Glomerular visceral epithelial cell (primary cell): Measurements from ENCODE around the gene SPEM3.

Experiments
- DNase-seq: peaks from one replicate; pipeline ENCODE4 v3.0.0-alpha.2; 2016; ENCODE audit errors: extremely low spot score

SPEM3 gene

DNA sequence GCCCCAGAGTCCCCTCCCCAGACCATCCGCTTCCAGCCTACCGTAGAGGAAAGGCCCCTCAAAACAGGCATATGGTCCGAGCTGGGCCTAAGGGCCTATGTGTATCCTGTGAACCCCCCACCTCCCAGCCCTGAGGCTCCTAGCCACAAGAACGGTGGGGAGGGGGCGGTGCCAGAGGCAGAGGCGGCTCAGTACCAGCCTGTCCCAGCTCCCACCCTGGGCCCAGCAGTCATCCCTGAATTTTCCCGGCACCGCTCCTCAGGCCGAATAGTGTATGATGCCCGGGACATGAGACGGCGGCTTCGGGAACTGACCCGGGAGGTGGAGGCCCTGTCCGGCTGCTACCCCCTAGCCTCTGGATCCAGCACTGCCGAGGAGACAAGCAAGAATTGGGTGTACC, 7.5 kb upstream of the SPEM3 start:
- DNase-seq, result no peak

DNA sequence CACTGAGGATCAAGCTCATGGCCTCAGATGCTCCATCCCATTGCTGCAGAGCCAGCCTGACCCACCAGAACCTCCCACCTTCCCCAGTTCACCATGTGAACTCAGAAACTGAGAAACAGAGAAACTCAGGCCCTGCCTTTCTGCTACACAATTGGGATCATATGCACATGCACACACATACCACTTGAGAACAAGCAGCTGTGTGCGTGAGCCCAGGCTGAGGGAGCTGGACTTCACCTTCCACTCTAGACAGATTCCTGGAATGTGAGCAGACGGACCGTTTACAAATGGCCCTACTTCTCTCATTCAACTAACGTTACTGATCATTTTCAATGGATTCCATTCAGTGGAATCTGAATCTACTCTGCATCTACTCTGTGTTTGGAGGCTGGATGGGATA, 5.0 kb upstream of the SPEM3 start:
- no peak for DNase-seq

DNA sequence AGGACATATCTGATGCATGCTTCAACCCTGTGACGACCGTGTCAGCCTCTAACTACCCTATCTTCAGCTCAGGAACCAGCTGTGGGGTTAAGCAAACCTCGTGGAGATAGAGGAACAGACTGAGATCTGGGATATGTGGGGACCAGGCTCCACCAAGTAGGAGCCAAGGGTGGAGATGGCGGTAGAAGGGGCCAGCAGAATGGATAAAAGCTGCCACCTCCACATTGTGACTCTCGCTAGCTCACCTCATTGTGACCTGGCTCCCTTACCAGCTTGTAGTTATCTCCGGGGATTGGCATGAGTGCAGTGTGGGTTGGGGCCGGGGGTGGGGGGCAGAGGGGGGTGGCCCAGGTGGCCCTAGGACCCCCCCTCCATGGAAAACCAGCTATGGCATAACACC, 3.3 kb upstream of the SPEM3 start, which contains the start of gene SPEM2:
Gene SPEM2, plus strand, starts transcription at position 301 of the 400 bp plus-strand sequence. Its CDS starts 73 bp downstream, at position 374.
- DNase-seq, result no peak

DNA sequence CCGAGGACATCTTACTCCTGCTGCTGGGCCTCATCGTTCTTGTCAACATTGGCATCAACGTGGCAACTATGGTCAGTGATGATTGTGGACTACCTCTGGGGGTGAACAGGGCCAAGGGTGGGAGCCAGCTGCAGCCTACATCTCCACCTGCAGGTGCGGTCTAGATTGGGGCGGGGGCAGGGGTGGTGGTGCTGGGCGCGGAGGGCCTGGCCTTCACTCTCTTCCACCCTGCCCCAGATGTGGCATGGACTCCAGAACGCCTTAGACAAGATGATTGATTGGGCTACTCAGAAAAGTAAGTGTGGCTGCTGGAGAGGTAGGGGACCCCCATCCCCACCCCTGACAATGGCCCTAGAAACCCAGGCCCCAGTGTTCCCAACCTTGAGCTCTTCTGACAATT, 2.9 kb upstream of the SPEM3 start:
- no peak for DNase-seq

DNA sequence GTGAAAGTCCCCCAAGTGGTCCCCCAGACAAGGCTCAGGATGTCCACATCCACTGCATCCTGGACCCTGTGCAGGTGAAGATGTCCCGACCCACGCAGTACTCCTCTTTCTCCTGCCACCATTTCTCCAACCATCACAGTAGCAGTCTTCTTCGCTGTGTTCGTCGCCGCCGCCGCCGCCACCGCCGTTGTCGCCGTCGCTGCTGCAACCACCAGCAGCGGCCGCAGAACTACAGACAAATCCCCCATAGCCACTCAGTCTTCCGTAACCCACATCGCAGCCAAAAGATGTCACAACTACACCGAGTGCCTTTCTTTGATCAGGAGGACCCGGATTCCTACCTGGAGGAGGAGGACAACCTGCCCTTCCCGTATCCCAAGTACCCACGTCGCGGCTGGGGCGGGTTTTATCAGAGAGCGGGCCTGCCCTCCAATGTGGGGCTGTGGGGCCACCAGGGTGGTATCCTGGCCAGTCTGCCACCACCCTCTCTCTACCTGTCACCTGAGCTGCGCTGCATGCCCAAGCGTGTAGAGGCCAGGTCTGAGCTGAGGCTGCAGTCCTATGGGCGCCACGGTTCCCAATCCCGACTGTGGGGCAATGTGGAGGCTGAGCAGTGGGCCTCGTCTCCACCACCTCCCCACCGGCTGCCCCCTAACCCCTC, 2.3 kb upstream of the SPEM3 start:
- DNase-seq, result no peak

DNA sequence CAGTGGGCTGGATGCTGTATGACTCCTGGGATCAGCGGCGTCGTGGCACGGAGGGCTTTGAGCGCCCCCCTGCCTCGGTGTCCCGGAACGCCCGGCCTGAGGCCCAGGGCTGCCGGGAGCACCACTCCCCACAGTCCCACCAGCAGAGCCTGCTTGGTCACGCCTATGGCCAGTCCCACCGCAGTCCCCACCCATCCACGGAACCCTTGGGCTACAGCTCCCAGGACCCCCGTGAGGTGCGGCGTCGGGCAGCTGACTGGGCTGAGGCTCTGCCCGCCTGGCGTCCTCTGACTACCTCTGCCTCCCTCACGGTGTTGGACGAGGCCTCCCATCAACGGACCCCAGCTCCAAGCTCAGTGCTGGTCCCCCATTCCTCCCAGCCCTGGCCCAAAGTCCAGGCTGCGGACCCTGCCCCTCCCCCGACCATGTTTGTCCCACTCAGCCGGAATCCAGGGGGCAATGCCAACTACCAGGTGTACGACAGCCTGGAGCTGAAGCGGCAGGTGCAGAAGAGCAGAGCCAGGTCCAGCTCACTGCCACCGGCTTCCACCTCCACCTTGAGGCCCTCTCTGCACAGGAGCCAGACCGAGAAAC, 1.7 kb upstream of the SPEM3 start:
- no peak for DNase-seq

DNA sequence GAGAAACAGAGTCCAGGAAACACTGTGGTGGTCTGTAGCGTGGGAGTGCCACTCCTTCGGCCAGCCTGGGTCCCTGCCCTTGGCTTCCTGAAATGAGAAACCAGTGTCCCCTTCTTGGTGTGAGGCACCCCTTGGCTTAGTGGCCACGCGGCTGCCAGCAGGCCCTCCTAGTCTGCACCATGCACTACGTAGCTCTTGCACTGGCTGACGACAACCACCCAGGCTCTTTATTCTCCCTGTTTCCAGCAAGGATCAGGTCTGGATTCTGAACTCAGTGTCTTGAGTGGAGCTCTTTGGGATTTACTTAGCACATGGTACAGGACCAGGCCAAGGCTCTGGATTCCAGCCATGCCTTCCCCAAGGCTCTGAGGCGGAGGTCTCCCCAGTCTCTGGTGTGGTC, 1.1 kb upstream of the SPEM3 start:
- no peak for DNase-seq

DNA sequence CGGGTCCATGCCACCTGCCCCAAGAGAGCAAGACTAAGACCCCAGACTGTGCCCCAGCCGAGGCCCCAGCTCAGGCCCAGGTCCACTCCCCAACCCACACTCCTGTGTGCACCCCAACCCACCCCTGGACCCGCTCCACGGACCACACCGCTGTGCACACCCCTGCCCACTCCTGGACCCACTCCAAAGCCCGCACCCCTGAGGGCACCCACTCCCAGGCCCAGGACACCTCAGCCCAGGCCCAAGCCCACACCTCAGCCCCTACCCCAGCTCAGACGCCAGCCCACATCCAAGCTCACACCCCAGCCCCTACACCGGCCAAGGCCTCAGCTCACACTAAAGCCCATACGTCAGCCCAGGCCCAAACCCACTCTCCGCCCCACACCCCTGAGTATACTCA, 1.1 kb downstream of the SPEM3 start:
- no peak for DNase-seq

DNA sequence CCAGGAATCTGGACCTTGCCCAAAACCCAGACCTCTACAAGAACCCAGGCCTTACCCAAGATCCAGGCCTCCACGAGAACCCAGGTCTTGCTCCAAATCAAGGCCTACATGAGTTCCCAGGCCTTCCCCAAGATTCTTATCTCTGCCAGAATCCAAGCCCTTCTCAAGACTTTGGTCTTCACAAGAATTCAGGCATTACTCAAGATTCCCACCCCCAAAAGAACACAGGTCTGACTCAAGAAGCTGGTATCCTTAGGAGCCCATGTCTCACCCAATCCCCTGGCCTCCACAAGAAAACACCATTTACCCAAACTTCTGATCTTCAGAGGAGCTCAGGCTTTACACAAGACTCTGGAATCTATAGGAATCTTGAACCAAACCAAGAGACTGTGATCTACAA, 2.6 kb downstream of the SPEM3 start:
- DNase-seq, result no peak

DNA sequence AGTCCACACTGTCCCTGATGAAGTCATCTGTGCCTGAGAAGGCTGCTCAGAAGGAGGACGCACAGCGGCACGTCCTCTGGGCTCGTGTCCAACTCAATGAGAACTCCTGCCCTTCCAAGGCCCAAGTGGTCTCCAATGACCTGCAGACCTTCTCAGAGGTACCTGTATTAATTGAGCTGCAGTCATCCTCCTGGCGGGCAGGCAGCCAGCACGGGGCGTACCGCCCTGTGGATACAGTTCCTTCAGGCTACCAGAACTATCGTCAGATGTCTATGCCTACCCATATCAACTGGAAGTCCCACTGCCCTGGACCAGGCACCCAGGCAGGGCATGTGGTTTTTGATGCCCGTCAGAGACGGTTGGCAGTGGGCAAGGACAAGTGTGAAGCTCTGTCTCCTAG, 3.6 kb downstream of the SPEM3 start:
- DNase-seq, result no peak

DNA sequence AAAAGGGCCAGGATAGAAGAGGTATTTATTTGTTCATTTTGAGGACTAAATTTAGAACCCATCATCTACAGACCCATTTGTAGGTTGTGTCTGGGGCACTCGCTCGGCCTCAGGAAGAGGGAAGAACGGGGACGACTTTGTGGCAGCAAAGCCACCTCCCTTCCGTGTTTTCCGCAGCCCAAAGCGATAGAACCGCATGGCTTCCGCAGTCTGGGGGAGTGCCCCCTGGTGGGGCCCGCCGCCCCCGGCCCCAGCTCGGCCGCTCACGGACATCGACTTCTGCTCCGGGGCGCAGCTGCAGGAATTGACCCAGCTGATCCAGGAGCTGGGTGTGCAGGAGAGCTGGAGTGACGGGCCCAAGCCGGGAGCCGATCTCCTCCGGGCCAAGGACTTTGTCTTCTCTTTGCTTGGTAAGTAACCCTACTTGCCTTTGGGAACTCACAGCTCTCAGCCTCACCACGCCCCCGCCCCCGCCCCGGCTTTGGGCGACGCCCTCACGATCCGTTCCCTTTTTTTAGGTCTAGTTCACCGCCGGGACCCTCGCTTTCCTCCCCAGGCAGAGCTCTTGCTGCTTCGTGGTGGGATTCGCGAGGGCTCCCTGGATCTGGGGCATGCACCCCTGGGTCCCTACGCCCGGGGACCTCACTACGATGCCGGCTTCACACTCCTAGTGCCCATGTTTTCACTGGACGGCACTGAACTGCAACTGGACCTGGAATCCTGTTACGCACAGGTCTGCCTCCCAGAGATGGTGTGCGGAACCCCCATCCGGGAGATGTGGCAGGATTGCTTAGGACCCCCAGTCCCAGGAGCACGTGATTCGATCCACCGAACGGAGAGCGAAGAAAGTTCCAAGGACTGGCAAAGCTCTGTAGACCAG, 7.3 kb downstream of the SPEM3 start:
- peak; percentile 60 for DNase-seq

DNA sequence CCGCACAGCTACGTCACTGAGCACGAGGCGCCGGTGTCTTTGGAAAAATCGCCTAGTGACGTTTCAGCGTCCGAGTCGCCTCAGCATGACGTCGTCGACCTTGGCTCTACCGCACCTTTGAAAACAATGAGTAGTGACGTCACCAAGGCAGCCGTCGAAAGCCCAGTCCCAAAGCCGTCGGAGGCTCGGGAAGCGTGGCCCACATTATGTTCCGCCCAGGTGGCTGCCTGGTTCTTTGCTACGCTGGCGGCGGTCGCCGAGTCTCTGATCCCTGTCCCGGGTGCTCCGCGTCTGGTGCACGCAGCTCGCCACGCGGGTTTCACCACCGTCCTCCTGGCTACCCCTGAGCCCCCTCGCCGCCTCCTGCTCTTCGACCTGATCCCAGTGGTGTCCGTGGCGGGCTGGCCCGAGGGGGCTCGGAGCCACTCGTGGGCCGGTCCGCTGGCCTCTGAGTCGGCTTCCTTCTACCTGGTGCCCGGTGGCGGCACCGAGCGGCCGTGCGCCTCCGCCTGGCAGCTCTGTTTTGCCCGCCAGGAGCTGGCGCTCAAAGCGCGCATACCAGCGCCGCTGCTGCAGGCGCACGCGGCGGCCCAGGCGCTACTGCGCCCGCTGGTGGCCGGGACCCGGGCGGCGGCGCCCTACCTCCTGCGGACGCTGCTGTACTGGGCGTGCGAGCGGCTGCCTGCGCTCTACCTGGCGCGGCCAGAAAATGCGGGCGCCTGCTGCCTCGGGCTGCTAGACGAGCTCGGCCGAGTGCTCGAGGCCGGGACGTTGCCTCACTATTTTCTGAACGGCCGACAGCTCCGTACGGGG, 8.1 kb downstream of the SPEM3 start:
- DNase-seq, result peak; percentile 86

DNA sequence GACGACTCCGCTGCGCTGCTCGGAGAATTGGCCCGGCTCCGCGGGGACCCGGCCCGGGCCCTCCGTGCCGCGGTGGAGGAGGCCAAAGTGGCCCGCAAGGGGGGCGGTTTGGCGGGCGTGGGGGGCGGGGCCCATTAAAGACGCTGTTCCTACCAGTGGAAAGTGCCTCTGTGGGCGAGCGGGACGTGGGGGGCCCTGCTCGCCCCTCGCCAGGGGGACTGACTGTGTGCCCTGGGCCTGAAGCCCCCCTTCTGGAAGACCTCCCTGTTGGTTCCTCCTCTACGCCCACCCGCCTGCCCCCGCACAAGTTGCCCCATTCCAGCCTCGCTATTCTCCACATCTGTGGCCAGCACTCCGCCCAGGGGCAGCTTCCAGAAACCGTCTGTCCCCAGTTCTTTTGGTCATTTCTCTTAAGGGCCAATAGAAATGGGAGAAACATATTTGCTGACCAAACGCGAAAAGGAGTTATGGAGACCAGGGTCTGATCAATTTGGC, 8.8 kb downstream of the SPEM3 start:
- DNase-seq, result no peak

DNA sequence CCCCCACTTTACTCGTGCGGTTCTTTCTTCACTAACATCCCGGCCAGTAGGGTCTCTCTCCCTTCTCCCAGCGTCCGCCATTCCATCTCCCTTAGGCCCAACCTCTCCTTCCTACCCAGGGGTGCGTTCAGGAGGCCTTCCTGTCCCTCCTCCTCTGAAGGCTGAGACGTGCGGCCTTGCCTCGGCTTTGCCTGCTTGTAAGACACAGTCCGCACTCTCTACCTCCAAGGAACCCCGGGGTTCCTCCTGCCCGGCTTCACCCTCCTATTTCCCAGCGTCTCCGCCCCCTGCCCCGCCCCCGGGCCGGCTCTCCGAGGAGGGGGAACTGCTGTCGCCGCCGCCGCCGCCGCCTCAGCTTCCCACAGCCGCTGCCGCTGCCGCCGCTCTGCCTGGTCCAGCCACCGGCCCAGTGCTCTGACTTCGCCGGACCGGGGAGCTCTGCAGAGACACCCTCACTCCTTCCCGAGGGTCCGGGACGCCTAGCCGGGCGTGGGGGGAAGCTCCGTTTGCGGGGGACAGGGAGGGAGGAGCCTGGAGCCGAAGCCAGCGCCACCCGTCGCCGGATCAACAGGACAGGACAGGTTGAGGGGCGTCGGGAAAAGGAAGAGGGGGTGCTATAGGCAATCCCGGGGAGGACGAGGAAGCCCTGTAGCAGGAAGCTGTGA, 9.4 kb downstream of the SPEM3 start:
- DNase-seq, result no peak

DNA sequence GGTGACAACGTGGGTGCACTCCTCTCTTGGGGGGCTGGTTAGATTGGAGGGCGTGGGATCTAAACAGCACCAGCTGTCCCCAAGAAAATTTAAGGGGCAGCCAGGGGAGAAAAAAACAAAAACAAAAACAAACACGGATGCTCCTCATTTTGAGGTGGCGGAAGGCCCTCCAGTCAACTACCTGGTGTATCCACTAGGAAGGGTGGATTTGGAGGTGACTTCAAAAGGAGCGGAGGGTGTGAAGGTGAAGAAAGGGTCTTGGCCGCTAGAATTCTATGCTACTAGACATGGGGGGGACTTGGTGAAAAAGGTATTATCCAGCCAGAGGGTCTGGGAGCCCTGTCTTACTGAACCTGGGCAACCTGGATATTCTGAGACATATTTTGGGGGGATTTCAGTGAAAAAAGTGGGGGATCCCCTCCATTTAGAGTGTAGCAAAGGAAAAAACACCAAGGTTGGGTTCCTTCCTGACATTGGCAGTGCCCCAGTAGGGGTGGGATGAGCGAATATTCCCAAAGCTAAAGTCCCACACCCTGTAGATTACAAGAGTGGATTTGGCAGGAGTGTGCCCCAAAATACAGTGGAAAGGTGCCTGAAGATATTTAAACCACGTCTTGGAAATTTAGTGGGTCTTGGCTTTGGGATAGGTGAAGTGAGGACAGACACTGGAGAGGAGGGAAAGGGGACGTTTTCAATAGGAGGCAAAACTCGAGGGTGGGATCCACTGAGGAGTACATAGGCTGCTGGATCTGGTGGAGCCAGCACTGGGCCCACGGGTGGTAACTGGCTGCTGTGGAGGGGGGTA, 10.2 kb downstream of the SPEM3 start:
- DNase-seq, result no peak

DNA sequence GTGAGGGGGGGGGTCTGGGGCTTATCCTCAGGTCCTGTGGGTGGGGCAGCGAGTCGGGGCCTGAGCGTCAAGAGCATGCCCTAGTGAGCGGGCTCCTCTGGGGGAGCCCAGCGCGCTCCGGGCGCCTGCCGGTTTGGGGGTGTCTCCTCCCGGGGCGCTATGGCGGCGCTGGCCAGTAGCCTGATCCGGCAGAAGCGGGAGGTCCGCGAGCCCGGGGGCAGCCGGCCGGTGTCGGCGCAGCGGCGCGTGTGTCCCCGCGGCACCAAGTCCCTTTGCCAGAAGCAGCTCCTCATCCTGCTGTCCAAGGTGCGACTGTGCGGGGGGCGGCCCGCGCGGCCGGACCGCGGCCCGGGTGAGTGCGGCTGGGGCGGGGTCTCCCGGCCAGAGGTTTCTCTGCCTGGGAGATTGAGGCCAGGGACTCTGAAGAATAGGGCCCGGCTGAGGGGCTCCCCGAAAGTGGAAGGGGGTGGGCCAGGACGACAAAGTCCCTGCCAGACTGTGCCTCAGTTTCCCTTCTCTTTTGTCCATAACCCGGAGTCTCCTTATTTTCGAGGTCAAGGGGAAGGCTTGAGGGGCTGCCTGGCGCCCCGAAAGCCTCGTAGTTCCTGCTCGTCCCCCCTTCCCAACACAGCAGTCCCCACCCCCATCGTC, 10.9 kb downstream of the SPEM3 start, which contains the start of gene FGF11:
Gene FGF11, plus strand, starts transcription at position 51 of the 651 bp plus-strand sequence. Its CDS starts 109 bp downstream, at position 160.
- no peak for DNase-seq

DNA sequence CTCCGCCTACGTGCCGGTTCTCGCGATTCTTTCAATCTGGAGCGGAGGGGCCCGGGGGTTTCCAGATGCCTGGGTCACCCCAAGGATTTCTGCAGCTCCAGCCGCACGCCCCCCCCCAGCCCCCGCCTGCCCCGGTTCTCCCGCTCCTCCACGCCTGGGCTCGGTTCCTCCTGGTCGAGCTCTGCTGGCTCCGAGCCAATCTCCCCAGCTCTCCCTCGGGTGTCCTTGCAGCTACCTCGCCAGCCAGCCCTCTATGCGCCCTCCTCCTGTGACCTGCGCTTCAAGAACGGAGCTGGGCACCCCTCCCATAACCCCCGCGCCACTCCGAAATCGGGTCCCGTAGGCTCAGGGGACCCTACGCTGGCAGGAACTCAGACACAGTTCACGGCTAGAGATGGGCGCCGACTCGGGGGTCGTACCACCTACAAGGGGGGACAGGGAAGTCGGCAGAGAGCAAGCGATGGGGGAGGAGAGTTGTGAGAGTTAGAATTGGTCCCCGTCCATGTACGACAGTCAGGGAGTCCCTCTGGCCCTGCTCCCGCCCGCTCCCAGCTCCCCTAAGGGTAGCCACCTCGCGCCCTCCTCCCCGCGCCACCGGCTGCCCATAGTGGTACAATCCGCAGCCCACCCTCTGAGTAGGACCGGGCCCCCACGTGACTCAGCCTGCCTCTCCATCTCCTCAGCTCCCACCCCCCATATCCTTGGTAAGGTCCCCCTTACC, 11.6 kb downstream of the SPEM3 start:
- peak; percentile 71 for DNase-seq

DNA sequence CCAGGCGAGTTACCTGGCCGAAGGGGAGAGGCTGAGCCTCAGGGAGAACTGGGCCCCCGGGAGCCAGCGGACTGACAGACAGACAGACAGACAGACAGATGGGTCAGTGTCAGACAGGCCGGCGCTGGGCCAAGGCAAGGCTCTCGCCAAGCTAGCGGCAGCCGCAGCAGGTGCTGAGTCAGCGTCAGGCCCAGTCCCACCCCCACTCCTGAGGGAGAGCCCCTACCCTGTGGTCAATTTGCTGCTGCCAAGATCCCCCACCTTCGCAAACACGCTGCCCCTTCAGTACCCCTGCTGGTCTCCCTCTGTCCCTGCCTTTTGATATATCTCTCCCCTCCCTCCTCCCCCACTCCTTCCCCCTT, 12.2 kb downstream of the SPEM3 start:
- DNase-seq, result peak; percentile 71

DNA sequence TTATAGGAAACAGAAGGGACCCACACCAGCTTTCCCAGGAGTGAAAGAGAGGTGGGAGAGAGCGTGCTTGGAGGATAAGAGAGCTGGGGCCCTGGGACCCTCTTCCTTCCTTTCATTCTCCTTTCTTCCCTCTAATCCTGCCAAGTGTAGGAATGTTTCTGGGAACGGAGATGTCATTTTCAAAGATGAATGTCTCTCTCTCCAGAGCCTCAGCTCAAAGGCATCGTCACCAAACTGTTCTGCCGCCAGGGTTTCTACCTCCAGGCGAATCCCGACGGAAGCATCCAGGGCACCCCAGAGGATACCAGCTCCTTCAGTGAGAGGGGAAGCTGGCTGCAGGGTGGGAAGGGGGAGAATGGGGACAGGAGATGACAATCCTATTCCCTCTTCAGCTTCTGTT, 12.6 kb downstream of the SPEM3 start:
- DNase-seq, result no peak
